ENCODE results near the gene IL2.

Gene IL2

GRCh38 chr4:122475233-122475632, 18.7 kb upstream of the IL2 start:
- no peak overlapping the region for H3K4me3 ChIP-seq (ENCODE audit: extremely low read depth, insufficient read depth, low read length, poor library complexity, severe bottlenecking)
- H3K36me3 ChIP-seq (ENCODE audit: control insufficient read depth, insufficient read depth, low read length) = no peaks in the 10 kb centered on the region
- H3K4me1 ChIP-seq (ENCODE audit: control insufficient read depth, insufficient read depth, low read length, poor library complexity, severe bottlenecking) = peaks cover 7% of the 10 kb centered on the region
- no peak overlapping the region for H3K27ac ChIP-seq (ENCODE audit: low read depth, low read length, severe bottlenecking)
- H3K9me3 ChIP-seq (ENCODE audit: control insufficient read depth, low read length) = no peaks in the 10 kb centered on the region
- no CpG with 5 or more reads among the region's 3 CpGs for WGBS, 2 experiments (ENCODE audit: insufficient coverage in 2 of 2)

GRCh38 chr4:122469457-122469856, 12.9 kb upstream of the IL2 start:
- Histone ChIP-seq H3K36me3 (ENCODE audit: control insufficient read depth, insufficient read depth, low read length) (no peaks in the 10 kb centered on the region), H3K4me1 (ENCODE audit: control insufficient read depth, insufficient read depth, low read length, poor library complexity, severe bottlenecking) (no peaks in the 10 kb centered on the region), H3K4me3 (ENCODE audit: extremely low read depth, insufficient read depth, low read length, poor library complexity, severe bottlenecking) (no peak overlapping the region), H3K27ac (ENCODE audit: low read depth, low read length, severe bottlenecking) (no peak overlapping the region), H3K9me3 (ENCODE audit: control insufficient read depth, low read length) (no peaks in the 10 kb centered on the region)
- 80% methylated on average over 1 of the region's 1 CpG; no CpG with 5 or more reads in 1 of the 2 experiments for WGBS, 2 experiments (ENCODE audit: insufficient coverage in 2 of 2)

- no peaks in the 10 kb centered on the region for H3K9me3 ChIP-seq (ENCODE audit: control insufficient read depth, low read length)
- WGBS, 2 experiments (ENCODE audit: insufficient coverage in 2 of 2) = 23 to 57% methylated on average over 2 to 4 of the region's 5 CpGs
- H3K4me3 ChIP-seq (ENCODE audit: extremely low read depth, insufficient read depth, low read length, poor library complexity, severe bottlenecking) = no peak overlapping the region
- H3K36me3 ChIP-seq (ENCODE audit: control insufficient read depth, insufficient read depth, low read length) = no peaks in the 10 kb centered on the region
- no peak overlapping the region for H3K27ac ChIP-seq (ENCODE audit: low read depth, low read length, severe bottlenecking)
- no peaks in the 10 kb centered on the region for H3K4me1 ChIP-seq (ENCODE audit: control insufficient read depth, insufficient read depth, low read length, poor library complexity, severe bottlenecking)
Measured at GRCh38 chr4:122458625-122459024, 2.1 kb upstream of the IL2 start.

- Histone ChIP-seq H3K4me3 (ENCODE audit: extremely low read depth, insufficient read depth, low read length, poor library complexity, severe bottlenecking) (no peak overlapping the region), H3K36me3 (ENCODE audit: control insufficient read depth, insufficient read depth, low read length) (no peaks in the 10 kb centered on the region), H3K9me3 (ENCODE audit: control insufficient read depth, low read length) (no peaks in the 10 kb centered on the region), H3K27ac (ENCODE audit: low read depth, low read length, severe bottlenecking) (no peak overlapping the region), H3K4me1 (ENCODE audit: control insufficient read depth, insufficient read depth, low read length, poor library complexity, severe bottlenecking) (no peaks in the 10 kb centered on the region)
- no CpG with 5 or more reads among the region's 1 CpG for WGBS, 2 experiments (ENCODE audit: insufficient coverage in 2 of 2)
Measured at GRCh38 chr4:122453384-122453995, 3.0 kb downstream of the IL2 start.

- no peak overlapping the region for H3K27ac ChIP-seq (ENCODE audit: low read depth, low read length, severe bottlenecking)
- no peaks in the 10 kb centered on the region for H3K4me1 ChIP-seq (ENCODE audit: control insufficient read depth, insufficient read depth, low read length, poor library complexity, severe bottlenecking)
- H3K9me3 ChIP-seq (ENCODE audit: control insufficient read depth, low read length) = no peaks in the 10 kb centered on the region
- no peak overlapping the region for H3K4me3 ChIP-seq (ENCODE audit: extremely low read depth, insufficient read depth, low read length, poor library complexity, severe bottlenecking)
- no peaks in the 10 kb centered on the region for H3K36me3 ChIP-seq (ENCODE audit: control insufficient read depth, insufficient read depth, low read length)
Measured at GRCh38 chr4:122450847-122451246, 5.7 kb downstream of the IL2 start.

GRCh38 chr4:122434285-122434684, 22.2 kb downstream of the IL2 start:
- Histone ChIP-seq H3K4me1 (ENCODE audit: control insufficient read depth, insufficient read depth, low read length, poor library complexity, severe bottlenecking) (no peaks in the 10 kb centered on the region), H3K9me3 (ENCODE audit: control insufficient read depth, low read length) (no peaks in the 10 kb centered on the region), H3K4me3 (ENCODE audit: extremely low read depth, insufficient read depth, low read length, poor library complexity, severe bottlenecking) (no peak overlapping the region), H3K36me3 (ENCODE audit: control insufficient read depth, insufficient read depth, low read length) (no peaks in the 10 kb centered on the region), H3K27ac (ENCODE audit: low read depth, low read length, severe bottlenecking) (no peak overlapping the region)
- WGBS, 2 experiments (ENCODE audit: insufficient coverage in 2 of 2) = no CpG with 5 or more reads among the region's 3 CpGs

- Histone ChIP-seq H3K9me3 (ENCODE audit: control insufficient read depth, low read length) (no peaks in the 10 kb centered on the region), H3K4me3 (ENCODE audit: extremely low read depth, insufficient read depth, low read length, poor library complexity, severe bottlenecking) (no peak overlapping the region), H3K27ac (ENCODE audit: low read depth, low read length, severe bottlenecking) (no peak overlapping the region), H3K4me1 (ENCODE audit: control insufficient read depth, insufficient read depth, low read length, poor library complexity, severe bottlenecking) (no peaks in the 10 kb centered on the region), H3K36me3 (ENCODE audit: control insufficient read depth, insufficient read depth, low read length) (no peaks in the 10 kb centered on the region)
- no CpG with 5 or more reads among the region's 5 CpGs for WGBS, 2 experiments (ENCODE audit: insufficient coverage in 2 of 2)
Measured at GRCh38 chr4:122431351-122431750, 25.2 kb downstream of the IL2 start.

GRCh38 chr4:122423246-122423645, 33.3 kb downstream of the IL2 start:
- Histone ChIP-seq H3K9me3 (ENCODE audit: control insufficient read depth, low read length) (no peaks in the 10 kb centered on the region), H3K36me3 (ENCODE audit: control insufficient read depth, insufficient read depth, low read length) (no peaks in the 10 kb centered on the region), H3K4me3 (ENCODE audit: extremely low read depth, insufficient read depth, low read length, poor library complexity, severe bottlenecking) (no peak overlapping the region), H3K27ac (ENCODE audit: low read depth, low read length, severe bottlenecking) (no peak overlapping the region), H3K4me1 (ENCODE audit: control insufficient read depth, insufficient read depth, low read length, poor library complexity, severe bottlenecking) (no peaks in the 10 kb centered on the region)

GRCh38 chr4:122412547-122412946, 44.0 kb downstream of the IL2 start:
- 100% methylated on average over 1 of the region's 3 CpGs; no CpG with 5 or more reads in 1 of the 2 experiments for WGBS, 2 experiments (ENCODE audit: insufficient coverage in 2 of 2)
- Histone ChIP-seq H3K4me1 (ENCODE audit: control insufficient read depth, insufficient read depth, low read length, poor library complexity, severe bottlenecking) (no peaks in the 10 kb centered on the region), H3K9me3 (ENCODE audit: control insufficient read depth, low read length) (no peaks in the 10 kb centered on the region), H3K27ac (ENCODE audit: low read depth, low read length, severe bottlenecking) (no peak overlapping the region), H3K36me3 (ENCODE audit: control insufficient read depth, insufficient read depth, low read length) (no peaks in the 10 kb centered on the region), H3K4me3 (ENCODE audit: extremely low read depth, insufficient read depth, low read length, poor library complexity, severe bottlenecking) (no peak overlapping the region)

GRCh38 chr4:122403861-122404260, 52.7 kb downstream of the IL2 start:
- 32 to 45% methylated on average over 3 of the region's 3 CpGs for WGBS, 2 experiments (ENCODE audit: insufficient coverage in 2 of 2)

More at GRCh38 chr4:122403861-122404260, 52.7 kb downstream of the IL2 start:
- Histone ChIP-seq H3K4me3 (ENCODE audit: extremely low read depth, insufficient read depth, low read length, poor library complexity, severe bottlenecking) (no peak overlapping the region), H3K9me3 (ENCODE audit: control insufficient read depth, low read length) (no peaks in the 10 kb centered on the region), H3K36me3 (ENCODE audit: control insufficient read depth, insufficient read depth, low read length) (no peaks in the 10 kb centered on the region), H3K27ac (ENCODE audit: low read depth, low read length, severe bottlenecking) (no peak overlapping the region), H3K4me1 (ENCODE audit: control insufficient read depth, insufficient read depth, low read length, poor library complexity, severe bottlenecking) (no peaks in the 10 kb centered on the region)
